ENCODE results near the gene CPHXL2.

CPHXL2 gene
- total RNA-seq = 0 reads per million in 4 experiments

DNA sequence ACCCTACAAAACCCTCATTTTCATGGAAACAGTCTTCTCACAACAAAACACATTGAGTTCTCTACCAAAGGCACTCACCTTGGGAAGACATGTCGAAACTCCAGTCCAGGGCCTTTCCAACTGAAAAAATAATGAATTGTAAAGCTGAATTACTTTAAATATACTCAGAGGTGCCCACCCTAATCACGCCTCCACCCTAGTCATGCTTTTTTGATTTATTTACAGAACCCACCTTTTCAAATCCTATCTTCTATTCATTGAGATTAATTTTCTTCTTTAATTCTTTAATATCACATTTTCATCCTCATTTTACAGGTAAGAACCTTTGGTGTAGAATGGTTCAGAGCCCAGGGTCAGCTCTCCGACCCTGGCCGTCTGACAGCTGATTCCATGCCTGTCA is at the start of gene CPHXL2:
TSS of gene CPHXL2 (minus strand) at position 101 of the 400 bp plus-strand sequence. CDS start at position 91, 10 bp downstream.
- no peak for DNase-seq

GRCh38 chr16:75726390-75726789 is 49.6 kb upstream of the CPHXL2 start, which contains the start of gene CPHXL:
CPHXL (minus strand) TSS chr16:75726490; CDS start chr16:75726442, 48 bp downstream.
- DNase-seq = no peak

GRCh38 chr16:75718452-75718851 is 41.6 kb upstream of the CPHXL2 start:
- DNase-seq = no peak

DNA sequence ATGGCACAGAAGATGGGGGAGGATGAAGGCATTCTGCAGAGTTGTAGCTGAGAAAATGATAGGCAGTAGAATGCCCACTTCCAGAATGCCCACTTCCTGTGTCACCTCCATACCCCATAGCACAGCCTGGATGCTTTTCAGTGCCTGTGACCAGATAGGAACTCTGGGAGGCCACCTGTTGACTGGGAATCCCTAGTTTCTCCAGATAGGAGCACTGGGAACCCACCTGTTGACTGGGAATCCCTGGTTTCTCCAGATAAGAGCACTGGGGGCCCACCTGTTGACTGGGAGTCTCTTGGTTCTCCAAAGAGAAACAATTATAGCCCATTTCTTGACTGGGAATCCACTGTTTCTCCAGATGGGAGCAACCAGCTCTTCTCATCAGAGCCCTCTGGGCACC is 37.9 kb upstream of the CPHXL2 start:
- DNase-seq = no peak

GRCh38 chr16:75710344-75710743 is 33.5 kb upstream of the CPHXL2 start:
- DNase-seq = no peak

GRCh38 chr16:75703306-75703705 is 26.5 kb upstream of the CPHXL2 start:
- no peak for DNase-seq

- DNase-seq = no peak
Measured at GRCh38 chr16:75702242-75702641, 25.4 kb upstream of the CPHXL2 start.

DNA sequence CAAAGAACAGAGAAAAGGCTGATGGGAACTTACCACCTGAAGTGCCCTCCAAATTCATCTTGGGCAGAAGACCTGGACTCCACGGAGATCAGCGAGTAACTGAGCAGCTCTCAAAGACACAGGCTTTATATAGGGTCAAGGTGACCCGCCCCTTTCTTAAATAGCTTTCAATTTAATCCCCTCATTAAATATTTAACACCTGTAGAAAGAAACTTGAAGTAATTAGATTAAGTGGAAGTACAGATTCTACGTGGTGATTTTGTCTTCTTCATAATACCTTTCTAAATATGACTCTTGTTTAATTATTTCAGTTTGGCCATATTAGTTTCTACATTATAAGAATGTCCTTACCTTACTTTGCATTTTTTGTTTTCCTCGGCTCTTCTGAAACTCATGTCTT is 24.6 kb upstream of the CPHXL2 start, which contains the start of gene DUXB:
TSS of gene DUXB (minus strand) at position 101 of the 400 bp plus-strand sequence. CDS start at position 58, 43 bp downstream.
- no peak for DNase-seq

- DNase-seq = no peak
Measured at GRCh38 chr16:75697571-75697970, 20.8 kb upstream of the CPHXL2 start.

GRCh38 chr16:75695708-75696107 is 18.9 kb upstream of the CPHXL2 start:
- no peak for DNase-seq

GRCh38 chr16:75687361-75687760 is 10.6 kb upstream of the CPHXL2 start:
- no peak for DNase-seq

- no peak for DNase-seq
Measured at GRCh38 chr16:75682308-75682707, 5.5 kb upstream of the CPHXL2 start.

- no peak for DNase-seq
Measured at GRCh38 chr16:75679366-75679765, 2.6 kb upstream of the CPHXL2 start.

DNA sequence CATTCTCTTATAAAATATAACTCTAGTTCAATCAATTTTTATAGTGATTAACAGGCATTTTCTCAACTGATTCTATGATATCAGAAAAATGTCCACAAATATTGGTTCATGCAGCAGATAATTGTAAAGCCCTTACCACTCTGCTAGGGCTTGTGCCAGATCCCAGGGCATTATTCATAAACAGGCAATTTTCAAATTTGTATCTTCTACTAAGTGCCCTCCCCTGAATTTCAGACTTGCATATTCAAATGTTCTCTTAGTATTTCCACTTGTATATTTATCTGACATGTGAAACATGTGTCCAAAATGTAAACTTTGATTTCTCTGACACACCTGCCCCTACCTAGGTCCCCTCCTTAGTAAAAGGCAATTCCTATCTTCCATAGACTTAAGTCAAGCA is 9.3 kb downstream of the CPHXL2 start:
- no peak for DNase-seq

- DNase-seq = no peak
Measured at GRCh38 chr16:75660726-75661302, 16.0 kb downstream of the CPHXL2 start.

- DNase-seq = no peak
Measured at GRCh38 chr16:75660321-75660720, 16.5 kb downstream of the CPHXL2 start.

- no peak for DNase-seq
Measured at GRCh38 chr16:75658175-75658574, 18.6 kb downstream of the CPHXL2 start.

- DNase-seq = no peak
Measured at GRCh38 chr16:75653922-75654321, 22.9 kb downstream of the CPHXL2 start.

GRCh38 chr16:75648265-75649076 is 28.3 kb downstream of the CPHXL2 start:
- DNase-seq = peak; percentile 76

- DNase-seq = peak; percentile 86
Measured at GRCh38 chr16:75647492-75648264, 29.1 kb downstream of the CPHXL2 start, which contains the start of the genes KARS1 and TERF2IP. KARS1 (minus strand) TSS chr16:75647665; CDS start chr16:75647639, 26 bp downstream. TERF2IP (plus strand) TSS chr16:75647773; CDS start chr16:75647883, 110 bp downstream.

GRCh38 chr16:75647112-75647491 is 29.7 kb downstream of the CPHXL2 start:
- DNase-seq = no peak

DNA sequence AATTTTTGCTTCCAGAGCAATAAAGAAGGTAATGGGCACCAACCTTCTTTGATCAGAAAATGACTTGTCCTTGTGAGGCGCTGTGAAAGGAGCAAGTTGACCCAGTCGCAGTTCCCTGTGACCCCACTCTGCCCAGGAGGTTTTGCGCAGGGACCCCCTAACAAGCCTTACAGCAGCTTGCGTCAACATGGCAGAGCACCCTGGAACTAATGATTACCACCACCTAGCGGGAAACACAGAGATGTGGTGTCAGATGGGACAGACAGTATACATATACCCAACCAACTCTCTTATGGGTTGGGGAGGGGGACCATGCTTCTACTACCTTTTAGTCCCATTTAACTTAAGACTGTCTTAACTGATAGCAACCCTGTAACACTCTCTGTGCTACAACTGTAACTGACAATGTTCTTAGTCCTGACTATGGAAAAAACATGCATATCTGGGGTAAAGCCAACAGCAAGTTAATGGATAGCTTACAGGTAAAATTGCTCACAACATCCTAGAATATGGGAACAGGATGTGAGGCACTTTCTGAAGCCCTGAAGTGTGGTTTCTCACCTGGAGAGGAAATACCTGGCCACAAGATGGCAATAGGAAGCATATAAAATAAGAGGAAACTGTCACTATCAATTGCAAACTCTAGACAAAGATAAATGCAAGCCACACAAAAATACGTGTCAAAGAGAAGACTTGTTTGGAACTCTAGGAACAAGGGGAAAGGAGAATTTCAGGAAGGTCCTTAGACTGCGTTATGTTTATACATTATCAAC is 32.4 kb downstream of the CPHXL2 start:
- no peak for DNase-seq

All from effector CD8-positive, alpha-beta T cell (primary cell).